K562 (cell line): ENCODE data around the gene KMT5C. TPM values are rescaled to one million over a fixed set of nuclear protein-coding genes. Genes with fewer than 3 reads are reported as not detected.
A peak's percentile ranks its signal among the peaks of the same experiment; 100 is the strongest.

Experiments
- ATAC-seq: fragments of 200-7000 bp; cut with Tn5 transposase; 3 replicates; pipeline ENCODE4 v1.9.1; 2020; ENCODE audit warnings: moderate library complexity
- BruUV-seq: library from RNA; stranded (reverse); fragments of 400-500 nt; replicated peaks from 2 replicates; lab custom pipeline; 2021; lab: Mats Ljungman, UMichigan
- CTCF ChIA-PET: fragments of 300-600 bp; formaldehyde crosslinking; extraction: SDS; loops from one replicate; lab custom pipeline; 2021; ENCODE audit warnings: low intra/inter-chr PET ratio; lab: Yijun Ruan, JAX
- POLR2A ChIA-PET: fragments of 300-600, 350-650 bp; sonication (Branson Sonifier 250); formaldehyde crosslinking; extraction: SDS; loops from one replicate; lab custom pipeline; 2021; ENCODE audit warnings: antibody characterized with exemption, inconsistent platforms; lab: Yijun Ruan, JAX
- DNase-seq, 4 experiments: peaks; one replicate each; pipeline versions ENCODE4 v3.0.0 to v3.0.0-alpha.2; 2011 to 2018; ENCODE audit warnings: low spot score in 3 of 4, mixed read lengths in 3 of 4; ENCODE audit errors: extremely low read depth in 1 of 4
- FAIRE-seq: peaks from 2 replicates; lab custom pipeline; 2011; peaks lifted over from hg19 to GRCh38; lab: Jason Lieb, UNC
- H2AFZ ChIP-seq: 2 replicates; pipeline ENCODE4 v1.6.0; 2011; ENCODE audit warnings: low read depth, low read length, control low read depth, inconsistent platforms
- H3K27ac ChIP-seq: fragments of 200-600 bp; 3 replicates; pipeline ENCODE4 v1.8.0; 2011; ENCODE audit warnings: low read depth, mild to moderate bottlenecking, control low read depth, inconsistent platforms, low read length, moderate library complexity, mixed read lengths; ENCODE audit errors: extremely low read depth
- H3K27me3 ChIP-seq, 2 experiments: fragments of 300-600 bp in 1 of 2; 2 replicates in 1 of 2; 3 replicates in 1 of 2; pipeline versions ENCODE4 v1.6.0 to v1.8.0; 2011; ENCODE audit warnings: inconsistent platforms in 2 of 2, low read length in 2 of 2, mild to moderate bottlenecking in 1 of 2, mixed read lengths in 1 of 2, moderate library complexity in 1 of 2; ENCODE audit not compliant: control insufficient read depth in 2 of 2, insufficient read depth in 2 of 2
- H3K36me3 ChIP-seq: fragments of 300-600 bp; 3 replicates; pipeline ENCODE4 v1.8.0; 2011; ENCODE audit warnings: mild to moderate bottlenecking, low read length, inconsistent platforms; ENCODE audit not compliant: control insufficient read depth, insufficient read depth
- H3K4me1 ChIP-seq, 2 experiments: fragments of 200-600 bp in 1 of 2; replicated peaks in 1 of 2; 2 replicates in 1 of 2; 3 replicates in 1 of 2; pipeline versions ENCODE4 v1.5.1 to v1.8.0; 2011; ENCODE audit warnings: inconsistent platforms in 2 of 2, low read length in 2 of 2, mild to moderate bottlenecking in 1 of 2, mixed read lengths in 1 of 2, moderate library complexity in 1 of 2; ENCODE audit not compliant: control insufficient read depth in 2 of 2, insufficient read depth in 2 of 2
- H3K4me2 ChIP-seq: 2 replicates; pipeline ENCODE4 v1.6.1; 2011; ENCODE audit warnings: low read length, control low read depth, inconsistent platforms, mixed read lengths; ENCODE audit not compliant: insufficient read depth
- H3K4me3 ChIP-seq: fragments of 200-600 bp; sonication (generic), shearing (Covaris generic); 2 replicates; pipeline ENCODE4 v1.5.1; 2016; ENCODE audit warnings: control low read depth, inconsistent platforms
- H3K79me2 ChIP-seq: fragments of 200-600 bp; 3 replicates; pipeline ENCODE4 v1.8.0; 2011; ENCODE audit warnings: low read length, inconsistent platforms; ENCODE audit not compliant: control insufficient read depth, insufficient read depth
- H3K9ac ChIP-seq, 2 experiments: 2 replicates each; pipeline versions ENCODE4 v1.6.0 to v1.6.1; 2011; ENCODE audit warnings: low read depth in 2 of 2, low read length in 2 of 2, control low read depth in 1 of 2, inconsistent platforms in 1 of 2, mild to moderate bottlenecking in 1 of 2, mixed read lengths in 1 of 2; ENCODE audit not compliant: insufficient read depth in 1 of 2
- H3K9me1 ChIP-seq: one replicate; pipeline ENCODE4 v1.6.0; 2011; ENCODE audit warnings: inconsistent platforms, mild to moderate bottlenecking, low read length, moderate library complexity; ENCODE audit not compliant: control insufficient read depth, insufficient read depth
- H3K9me3 ChIP-seq: replicated peaks from 2 replicates; pipeline ENCODE4 v1.5.1; 2011; ENCODE audit warnings: low read depth, low read length, inconsistent platforms; ENCODE audit not compliant: control insufficient read depth, insufficient read depth
- H4K20me1 ChIP-seq: replicated peaks from 2 replicates; pipeline ENCODE4 v1.6.1; 2011; ENCODE audit warnings: low read length, inconsistent platforms, mixed read lengths; ENCODE audit not compliant: control insufficient read depth, insufficient read depth
- NFE2 ChIP-seq: IDR thresholded peaks from 2 replicates; pipeline ENCODE4 v1.6.1; 2014; ENCODE audit warnings: antibody characterized with exemption, low read depth
- SREBF2 ChIP-seq: sonication (generic); formaldehyde crosslinking; IDR thresholded peaks from 2 replicates; pipeline ENCODE4 v1.4.0; 2020; ENCODE audit warnings: mild to moderate bottlenecking, missing genetic modification reagents
- STAT6 ChIP-seq: sonication (generic); formaldehyde crosslinking; IDR thresholded peaks from 2 replicates; pipeline ENCODE4 v1.8.1; 2023; ENCODE audit warnings: mild to moderate bottlenecking, missing genetic modification reagents
- TAL1 ChIP-seq: fragments of 450-650 bp; IDR thresholded peaks from 2 replicates; pipeline ENCODE4 v1.6.1; 2016; ENCODE audit warnings: mild to moderate bottlenecking
- THRAP3 ChIP-seq: fragments of 450-650 bp; IDR thresholded peaks from 2 replicates; pipeline ENCODE4 v1.6.1; 2016; ENCODE audit warnings: mild to moderate bottlenecking, inconsistent platforms, borderline replicate concordance
- ZEB2 ChIP-seq: fragments of 450-650 bp; IDR thresholded peaks from 2 replicates; pipeline ENCODE4 v1.6.1; 2016
- WGBS: fragments of 100-300 bp; shearing (Covaris generic); methylation state at CpG from one replicate; pipeline ENCODE4 v1.1.6; 2016; ENCODE audit warnings: low coverage, mixed read lengths; ENCODE audit not compliant: insufficient coverage; ENCODE audit errors: missing lambda C conversion rate; 5-methylcytosine and 5-hydroxymethylcytosine counted together
- in situ Hi-C: fragments of 300-500 bp; cut with MboI; formaldehyde crosslinking; loops from 4 replicates; pipeline ENCODE4 v1.15.0; 2018; ENCODE audit warnings: inconsistent platforms, mixed read lengths
- intact Hi-C: fragments of 100-400 bp; cut with micrococcal nuclease; formaldehyde crosslinking; loops from 2 replicates; pipeline ENCODE4 v1.14.2; 2022
- polyA plus RNA-seq, 8 experiments: library from polyadenylated mRNA; depleted of rRNA in 4 of 8; stranded (reverse) in 5 of 8; unstranded in 3 of 8; fragments of >200 nt; fragmentation: Nextera tagmentation in 2 of 8; fragmentation: Illumina TruSeq in 1 of 8; extraction: Ambion mirVana in 2 of 8; extraction: Trizol in 1 of 8; gene quantifications; 2 replicates each; pipeline versions ENCODE4 v1.2.1 to v1.2.3, GENCODE V29; 2011 to 2014; ENCODE audit warnings: inconsistent platforms in 1 of 8, missing spikeins in 1 of 8
- total RNA-seq, 7 experiments: library from RNA; depleted of rRNA in 6 of 7; stranded (reverse); fragments of >200 nt in 6 of 7; fragmentation: Illumina TruSeq in 2 of 7; extraction: Trizol in 2 of 7; gene quantifications; 2 replicates each; pipeline versions ENCODE4 v1.2.1 to v1.2.3, GENCODE V29; 2011 to 2021; ENCODE audit warnings: low replicate concordance in 1 of 7

The KMT5C gene
- total and polyA plus RNA-seq, 9 of the 15 experiments (the other 6 are each of a cell fraction or from before 2014, with no cell fraction given), result 0.15 to 53.5 (median 16.6) TPM

GRCh38 chr19:55324662-55325061 lies 15.0 kb upstream of the KMT5C start:
- WGBS, result 95% methylated on average over 4 of the region's 6 CpGs
- ChIA-PET POLR2A (interaction anchor here (0.8 to 1.1 kb wide), 4 partner anchors 10 to 134 kb away, joined by 3 to 4 read pairs (median 4); no protein-coding TSS in a partner anchor), CTCF (no interaction called here)
- Histone ChIP-seq H3K79me2 (no peaks in the 10 kb centered on the region), H3K36me3 (no peaks in the 10 kb centered on the region), H3K4me1 (peaks cover 11 to 46% of the 10 kb centered on the region in 2 experiments; a peak in 4 of 5 replicates), H2AFZ (peak overlapping the region; percentile 100), H3K9me3 (no peaks in the 10 kb centered on the region), H3K4me3 (no peak overlapping the region), H3K9ac (peak overlapping the region; percentile 65 to 88; a peak in 2 of 4 replicates), H3K4me2 (peak overlapping the region; percentile 61), H3K9me1 (no peaks in the 10 kb centered on the region), H4K20me1 (no peaks in the 10 kb centered on the region), H3K27ac (peak overlapping the region; percentile 81), H3K27me3 (no peaks in the 10 kb centered on the region)
- intact Hi-C loops, result no loop called here
- ATAC-seq (no peak), DNase-seq (no peak), FAIRE-seq (no peak)
- TSS peak; percentile 67 for BruUV-seq
- in situ Hi-C loops, result no loop called here
- no peak for TF ChIP-seq TAL1
- no peak for TF ChIP-seq ZEB2
- no peak for TF ChIP-seq SREBF2 (CRISPR knock-in tag)
- no peak for TF ChIP-seq NFE2

GRCh38 chr19:55325172-55325571 lies 14.5 kb upstream of the KMT5C start, which contains the start of gene TMEM150B:
TSS of gene TMEM150B (minus strand) at chr19:55325341. CDS start at chr19:55321036, 4,305 bp downstream.
- peak within 1 kb of the TSS; percentile 61 for H3K4me2 ChIP-seq
- in situ Hi-C loops, result no loop called here
- CTCF ChIA-PET, result no interaction called here
- FAIRE-seq (no peak), DNase-seq (peak; percentile 54 to 61 (median 57)), ATAC-seq (peak; percentile 79)
- POLR2A ChIA-PET, result interaction anchor here (0.8 to 1.1 kb wide), 4 partner anchors 11 to 135 kb away, joined by 3 to 4 read pairs (median 4); no protein-coding TSS in a partner anchor
- BruUV-seq, result no TSS peak
- 27% methylated on average over 10 of the region's 14 CpGs for WGBS
- peaks cover 11 to 41% of the 10 kb centered on the region in 2 experiments; a peak in 4 of 5 replicates for H3K4me1 ChIP-seq
- peak within 1 kb of the TSS; percentile 100 for H2AFZ ChIP-seq
- H3K9me1 ChIP-seq, result no peaks in the 10 kb centered on the region
- H3K27me3 ChIP-seq, result no peaks in the 10 kb centered on the region
- intact Hi-C loops, result no loop called here
- peak within 1 kb of the TSS; percentile 65 to 88; a peak in 3 of 4 replicates for H3K9ac ChIP-seq
- H3K9me3 ChIP-seq, result no peaks in the 10 kb centered on the region
- H3K4me3 ChIP-seq, result no peak within 1 kb of the TSS
- no peaks in the 10 kb centered on the region for H4K20me1 ChIP-seq
- no peaks in the 10 kb centered on the region for H3K36me3 ChIP-seq
- H3K27ac ChIP-seq, result peak within 1 kb of the TSS; percentile 81
- H3K79me2 ChIP-seq, result no peaks in the 10 kb centered on the region
- TF ChIP-seq STAT6 (CRISPR knock-in tag), result no peak
- 0 out of 2 replicates have a peak, but pooled peaks have one; percentile 26 for TF ChIP-seq THRAP3
